ENCODE measurements around the gene ALDH3A1.

ALDH3A1 gene

GRCh38 chr17:19718613-19719354 lies 29.3 kb downstream of the ALDH3A1 start:
- DNase-seq, result no peak

GRCh38 chr17:19718041-19718612 lies 30.0 kb downstream of the ALDH3A1 start:
- DNase-seq, result no peak

- no peak for DNase-seq
These were observed 30.6 kb downstream of the ALDH3A1 start for GRCh38 chr17:19717411-19717908.

GRCh38 chr17:19717031-19717360 lies 31.1 kb downstream of the ALDH3A1 start:
- no peak for DNase-seq

GRCh38 chr17:19716108-19717030 lies 31.7 kb downstream of the ALDH3A1 start, which contains the start of gene SLC47A2:
Gene SLC47A2 (minus strand): TSS chr17:19716584. CDS start chr17:19716555, 29 bp downstream.
- DNase-seq, result no peak

- DNase-seq, result peak; percentile 78
These were observed 33.3 kb downstream of the ALDH3A1 start for GRCh38 chr17:19714542-19715411.

GRCh38 chr17:19713901-19714361 lies 34.2 kb downstream of the ALDH3A1 start:
- no peak for DNase-seq

- DNase-seq, result no peak
These were observed 34.6 kb downstream of the ALDH3A1 start for GRCh38 chr17:19713462-19713861.

GRCh38 chr17:19712436-19713004 lies 35.6 kb downstream of the ALDH3A1 start:
- no peak for DNase-seq

- DNase-seq, result no peak
These were observed 38.3 kb downstream of the ALDH3A1 start for GRCh38 chr17:19709841-19710240.

- no peak for DNase-seq
These were observed 39.5 kb downstream of the ALDH3A1 start for GRCh38 chr17:19708431-19709175.

GRCh38 chr17:19707728-19708221 lies 40.3 kb downstream of the ALDH3A1 start:
- DNase-seq, result no peak

GRCh38 chr17:19706791-19707727 lies 41.0 kb downstream of the ALDH3A1 start:
- DNase-seq, result peak; percentile 68

- no peak for DNase-seq
These were observed 42.0 kb downstream of the ALDH3A1 start for GRCh38 chr17:19705771-19706770.

GRCh38 chr17:19705201-19705600 lies 42.9 kb downstream of the ALDH3A1 start:
- no peak for DNase-seq

GRCh38 chr17:19703828-19704613 lies 44.1 kb downstream of the ALDH3A1 start:
- DNase-seq, result no peak

- DNase-seq, result no peak
These were observed 44.8 kb downstream of the ALDH3A1 start for GRCh38 chr17:19703106-19703827.

All from NCI-H510A (cell line).